GM12891 (cell line): Measurements from ENCODE around the gene PCP4.

ENCODE experiments used
- DNase-seq: peaks from one replicate; pipeline ENCODE4 v3.0.0; 2011; ENCODE audit warnings: low spot score; ENCODE audit not compliant: insufficient read length
- FAIRE-seq: peaks from 2 replicates; lab custom pipeline; 2011; peaks lifted over from hg19 to GRCh38; lab: Jason Lieb, UNC
- PAX5 ChIP-seq: IDR thresholded peaks from 2 replicates; pipeline ENCODE4 v1.6.1; 2011; ENCODE audit warnings: low read length, moderate library complexity, mild to moderate bottlenecking; ENCODE audit not compliant: insufficient read depth, severe bottlenecking
- POLR2A ChIP-seq: IDR thresholded peaks from 2 replicates; pipeline ENCODE4 v1.6.1; 2011; ENCODE audit warnings: low read depth, low read length, control low read depth
- POLR2AphosphoS5 ChIP-seq: IDR thresholded peaks from 2 replicates; pipeline ENCODE4 v1.6.1; 2011; ENCODE audit warnings: low read depth, low read length, control low read depth
- POU2F2 ChIP-seq: IDR thresholded peaks from 2 replicates; pipeline ENCODE4 v1.6.1; 2011; ENCODE audit warnings: low read depth, mild to moderate bottlenecking, control low read depth, low read length, moderate library complexity
- SPI1 ChIP-seq: IDR thresholded peaks from 2 replicates; pipeline ENCODE4 v1.6.1; 2011; ENCODE audit warnings: low read depth, low read length, control low read depth
- TAF1 ChIP-seq: IDR thresholded peaks from 2 replicates; pipeline ENCODE4 v1.6.1; 2011; ENCODE audit warnings: low read depth, low read length, control low read depth

The PCP4 gene

GRCh38 chr21:39913706-39914305 lies 46.6 kb downstream of the PCP4 start:
- no peak for DNase-seq
- TF ChIP-seq POU2F2 (no peak), SPI1 (no peak), POLR2A (no peak), PAX5 (no peak), TAF1 (no peak), POLR2AphosphoS5 (no peak)

GRCh38 chr21:39915881-39916280 lies 48.6 kb downstream of the PCP4 start:
- TF ChIP-seq POU2F2, result no peak
- TF ChIP-seq TAF1, result no peak
- no peak for TF ChIP-seq POLR2AphosphoS5
- TF ChIP-seq POLR2A, result no peak
- no peak for TF ChIP-seq SPI1
- DNase-seq, result no peak
- no peak for FAIRE-seq

More at GRCh38 chr21:39913706-39914305, 46.6 kb downstream of the PCP4 start:
- no peak for FAIRE-seq

- TF ChIP-seq PAX5, result no peak
- no peak for TF ChIP-seq POLR2A
- TF ChIP-seq POU2F2, result no peak
- no peak for TF ChIP-seq POLR2AphosphoS5
- no peak for TF ChIP-seq SPI1
- no peak for TF ChIP-seq TAF1
- DNase-seq, result no peak
- FAIRE-seq, result no peak
Measured at GRCh38 chr21:39918558-39918957, 51.3 kb downstream of the PCP4 start.

- DNase-seq, result no peak
- no peak for FAIRE-seq
- no peak for TF ChIP-seq SPI1
Measured at GRCh38 chr21:39923476-39923875, 56.2 kb downstream of the PCP4 start.

GRCh38 chr21:39924577-39925308 lies 57.5 kb downstream of the PCP4 start:
- FAIRE-seq (no peak), DNase-seq (no peak)
- TF ChIP-seq POU2F2 (no peak), POLR2AphosphoS5 (no peak), SPI1 (no peak), PAX5 (no peak), TAF1 (no peak), POLR2A (no peak)

GRCh38 chr21:39927304-39927886 lies 60.2 kb downstream of the PCP4 start:
- DNase-seq, result no peak
- FAIRE-seq, result no peak
- TF ChIP-seq PAX5 (no peak), SPI1 (no peak), POU2F2 (no peak), POLR2AphosphoS5 (no peak), POLR2A (no peak), TAF1 (no peak)

- DNase-seq, result no peak
- TF ChIP-seq PAX5 (no peak), SPI1 (no peak), POU2F2 (no peak), TAF1 (no peak), POLR2A (no peak), POLR2AphosphoS5 (no peak)
- no peak for FAIRE-seq
Measured at GRCh38 chr21:39932335-39932734, 65.1 kb downstream of the PCP4 start.

GRCh38 chr21:39934895-39935294 lies 67.7 kb downstream of the PCP4 start:
- TF ChIP-seq PAX5 (no peak), POLR2A (no peak), TAF1 (no peak), POLR2AphosphoS5 (no peak), SPI1 (no peak), POU2F2 (no peak)
- DNase-seq (no peak), FAIRE-seq (no peak)

- FAIRE-seq (no peak), DNase-seq (no peak)
- TF ChIP-seq PAX5 (no peak), POLR2A (no peak), POLR2AphosphoS5 (no peak), TAF1 (no peak), POU2F2 (no peak), SPI1 (no peak)
Measured at GRCh38 chr21:39935716-39936115, 68.5 kb downstream of the PCP4 start.
